ENCODE data around the gene GNRHR.
"Not testable (repeated sequence)": the region's sequence is repeated elsewhere in the genome, so short reads cannot be mapped to it uniquely, and the experiment has no call there.

GNRHR gene, protein sequence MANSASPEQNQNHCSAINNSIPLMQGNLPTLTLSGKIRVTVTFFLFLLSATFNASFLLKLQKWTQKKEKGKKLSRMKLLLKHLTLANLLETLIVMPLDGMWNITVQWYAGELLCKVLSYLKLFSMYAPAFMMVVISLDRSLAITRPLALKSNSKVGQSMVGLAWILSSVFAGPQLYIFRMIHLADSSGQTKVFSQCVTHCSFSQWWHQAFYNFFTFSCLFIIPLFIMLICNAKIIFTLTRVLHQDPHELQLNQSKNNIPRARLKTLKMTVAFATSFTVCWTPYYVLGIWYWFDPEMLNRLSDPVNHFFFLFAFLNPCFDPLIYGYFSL

DNA sequence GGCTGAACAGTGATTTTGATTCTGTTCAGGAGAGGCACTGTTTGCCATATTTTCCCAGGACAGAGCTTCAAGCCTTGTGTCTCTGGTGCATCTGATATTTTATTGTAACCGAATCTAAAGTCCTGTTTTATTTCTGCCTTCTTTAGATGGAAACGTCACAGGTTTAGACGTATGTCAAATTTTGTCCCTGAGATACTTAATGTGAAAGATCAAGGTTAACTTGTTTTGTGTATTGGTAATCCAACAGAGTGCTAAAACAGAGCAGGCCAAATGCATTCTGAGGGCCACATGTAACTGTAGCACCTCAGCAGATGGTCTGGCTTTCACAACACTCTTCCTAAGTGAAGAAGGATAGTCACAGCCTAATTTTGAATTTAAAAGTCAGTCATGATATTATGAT, at the start of gene GNRHR:
Gene GNRHR (minus strand): TSS at position 101 of the 400 bp plus-strand sequence. CDS start 53 bp downstream, at position 48.
- no peak for DNase-seq (ENCODE audit: low spot score)

DNA sequence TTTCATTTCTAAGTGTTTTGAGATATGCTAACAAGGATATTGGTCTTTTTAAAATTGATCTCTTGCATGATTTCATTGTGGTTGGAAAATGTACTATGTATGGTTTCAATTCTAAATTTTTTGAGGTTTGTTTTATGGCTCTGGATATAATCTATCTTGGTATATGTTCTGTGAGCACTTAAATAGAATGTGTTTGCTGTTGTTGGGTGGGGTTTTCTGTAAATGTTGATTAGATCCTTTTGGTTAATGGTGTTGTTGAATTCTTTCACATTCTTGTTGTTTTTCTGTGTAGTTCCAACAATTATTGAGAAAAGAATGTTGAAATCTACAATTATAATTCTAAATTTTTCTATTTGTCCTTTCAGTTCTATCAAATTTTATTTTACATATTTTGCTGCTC, 42.6 kb upstream of the GNRHR start:
- DNase-seq (ENCODE audit: low spot score): no peak

DNA sequence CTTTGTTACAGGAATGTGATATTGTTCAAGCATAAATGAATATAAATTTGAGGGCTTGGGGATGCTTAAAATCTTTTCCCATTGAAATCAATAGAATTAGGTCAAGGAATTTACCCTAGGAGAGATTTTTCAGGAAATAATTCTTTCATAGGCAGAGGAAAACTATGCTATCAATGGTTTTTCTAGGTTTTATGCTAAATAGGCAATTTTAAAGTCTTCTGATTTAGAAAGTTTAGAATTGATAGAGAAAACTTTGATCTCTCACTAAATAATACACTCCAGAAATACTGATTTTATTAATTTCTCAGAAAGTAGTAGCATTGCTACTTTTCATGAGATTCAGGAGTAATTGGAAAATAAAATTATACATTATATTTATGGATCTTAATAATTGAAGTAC, 36.5 kb upstream of the GNRHR start:
- DNase-seq (ENCODE audit: low spot score): no peak

DNA sequence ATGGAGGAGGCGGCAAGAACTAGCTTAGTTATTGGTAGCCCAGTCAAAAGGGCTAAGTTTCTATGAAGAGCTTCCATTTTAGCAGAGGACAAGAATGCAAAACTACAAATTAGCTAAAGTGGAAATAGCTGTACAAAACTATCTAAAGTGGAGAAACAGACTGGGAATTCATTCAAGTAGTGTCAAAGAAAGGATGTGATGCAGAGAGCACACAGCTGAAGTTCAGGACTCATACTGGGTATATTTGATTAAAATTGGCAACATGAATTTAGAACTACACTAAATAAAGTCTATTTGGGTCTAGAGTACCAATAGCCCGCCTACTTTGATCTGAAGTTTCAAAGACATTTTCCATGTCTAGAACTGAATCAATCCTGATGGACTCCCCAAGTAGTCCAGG, 33.1 kb upstream of the GNRHR start:
- DNase-seq (ENCODE audit: low spot score): no peak

DNA sequence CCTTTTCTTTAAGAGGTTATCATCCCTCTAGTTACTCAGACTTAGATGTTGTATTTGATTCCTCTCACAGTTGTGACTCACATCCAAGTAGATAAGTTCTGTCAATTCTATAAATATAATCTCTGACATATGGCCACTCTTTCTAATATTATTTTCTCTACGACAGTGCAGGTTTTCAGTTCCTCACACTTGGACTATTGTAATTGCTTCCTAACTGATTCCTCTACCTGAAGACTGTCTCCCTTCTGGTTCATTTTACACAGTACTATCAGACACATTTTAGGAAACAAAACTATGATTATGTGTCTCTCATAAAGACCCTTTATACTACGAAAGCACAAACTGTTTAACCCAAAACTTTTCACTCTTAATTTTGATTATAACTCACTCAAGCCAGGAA, 31.3 kb upstream of the GNRHR start:
- no peak for DNase-seq (ENCODE audit: low spot score)

DNA sequence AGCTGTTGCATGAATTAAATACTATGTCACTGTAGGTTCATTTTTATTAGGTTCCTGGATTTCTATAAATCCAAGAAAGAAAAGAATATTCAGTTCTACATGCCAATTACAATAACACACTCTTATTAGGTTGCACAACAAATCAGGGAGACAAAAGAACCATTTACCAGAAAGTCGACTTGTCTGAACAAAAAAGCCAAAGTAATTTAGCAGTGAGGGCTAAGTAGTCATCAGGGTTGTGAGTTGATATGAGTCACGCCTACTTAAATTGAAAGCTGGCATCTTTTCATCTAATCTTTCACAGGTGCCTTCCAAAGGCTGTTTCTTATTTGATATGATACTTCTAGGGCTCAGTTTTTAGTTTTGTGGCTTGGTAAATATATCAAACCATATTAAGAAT, 25.4 kb upstream of the GNRHR start:
- DNase-seq (ENCODE audit: low spot score): no peak

DNA sequence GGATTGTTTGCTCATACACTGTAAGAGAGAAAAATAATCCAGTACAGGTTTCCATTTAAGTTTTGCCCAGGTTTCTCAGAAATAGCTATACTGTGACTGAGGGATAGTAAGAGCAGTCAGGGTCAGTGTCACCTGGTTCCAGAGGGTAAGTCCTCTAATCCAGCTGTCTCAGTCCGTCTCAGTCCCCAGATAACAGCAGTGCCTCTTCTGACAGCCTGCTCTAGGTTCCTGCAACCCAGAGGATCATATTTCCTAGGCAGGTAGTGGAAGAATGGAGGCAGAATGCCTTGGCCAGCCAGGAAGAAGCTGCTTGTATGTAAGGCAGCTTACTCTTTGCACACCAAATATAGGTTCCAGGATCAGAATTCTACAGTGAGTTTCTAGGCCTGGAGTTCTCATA, 22.6 kb upstream of the GNRHR start:
- DNase-seq (ENCODE audit: low spot score): peak; percentile 10

DNA sequence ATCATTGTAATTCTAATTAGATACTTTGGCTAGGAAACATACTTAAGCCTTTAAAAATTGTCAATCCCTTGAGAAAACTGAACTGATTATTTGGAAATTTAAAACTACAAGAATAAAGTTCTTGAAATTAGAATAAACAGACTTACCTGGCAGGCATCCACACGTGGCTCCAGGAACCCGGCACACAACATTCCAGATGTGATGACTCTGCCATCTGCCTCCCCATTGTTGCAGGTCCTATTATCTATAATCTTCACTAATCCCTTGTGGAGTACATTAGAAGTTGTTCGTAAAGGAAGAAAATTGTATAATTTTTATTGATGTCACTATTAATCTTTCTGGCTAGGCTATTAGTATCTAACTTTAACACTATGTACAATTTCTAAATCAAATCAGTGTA, 16.2 kb upstream of the GNRHR start:
- no peak for DNase-seq (ENCODE audit: low spot score)

DNA sequence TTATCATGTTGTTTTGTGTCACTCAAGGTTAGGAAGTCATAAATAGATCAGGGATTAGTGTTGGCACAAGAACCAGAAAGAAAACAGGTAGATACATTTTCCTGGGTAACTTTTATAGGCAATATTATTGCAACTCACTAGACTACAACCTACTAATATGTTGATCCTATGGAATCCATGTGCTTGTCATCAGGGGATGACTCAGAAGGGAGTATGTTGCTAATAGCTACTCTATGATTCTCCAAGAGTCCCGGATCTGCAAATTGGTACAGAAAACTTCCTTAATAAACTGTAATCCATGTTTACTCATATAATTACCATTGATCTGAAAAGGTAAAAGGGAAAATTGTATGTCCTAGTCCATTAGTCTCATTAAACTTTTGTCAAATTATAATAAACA, 11.7 kb upstream of the GNRHR start:
- no peak for DNase-seq (ENCODE audit: low spot score)

DNA sequence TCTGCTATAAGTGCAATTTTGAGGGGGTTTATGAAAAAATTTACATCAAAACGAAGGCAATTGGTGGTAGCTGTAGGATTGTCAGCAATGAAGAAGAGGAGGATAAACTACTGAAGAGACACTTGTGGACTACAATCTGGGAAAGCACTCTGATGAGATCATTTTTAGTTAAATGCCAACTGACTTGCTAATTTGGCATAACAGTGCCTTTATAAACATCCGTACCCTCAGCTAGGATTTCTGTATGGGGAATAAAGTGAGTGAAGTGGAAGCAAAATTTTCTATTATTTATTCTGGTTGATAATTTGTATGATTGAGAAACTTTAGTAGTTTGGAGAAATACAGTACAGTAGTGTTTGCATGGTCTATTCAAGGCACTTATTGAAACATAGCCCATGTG, 11.2 kb upstream of the GNRHR start:
- no peak for DNase-seq (ENCODE audit: low spot score)

DNA sequence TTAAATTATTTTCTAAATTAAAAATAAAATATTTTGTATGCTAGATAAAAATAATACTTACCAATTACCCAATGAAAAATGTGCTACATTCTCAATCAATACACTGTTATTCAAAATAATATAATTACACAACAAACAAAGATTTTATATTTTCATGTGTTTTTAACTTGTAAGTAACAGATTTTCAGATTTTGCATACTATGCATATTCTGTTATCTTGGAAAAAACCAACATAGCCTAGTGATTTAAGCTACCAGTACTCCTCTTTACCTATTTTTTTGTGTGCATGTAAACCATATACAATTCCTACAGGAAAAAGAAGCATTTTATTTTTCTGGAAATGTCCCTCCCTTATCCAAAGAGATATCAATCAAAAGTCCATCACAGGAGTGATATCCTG, 10.0 kb upstream of the GNRHR start:
- no peak for DNase-seq (ENCODE audit: low spot score)

DNA sequence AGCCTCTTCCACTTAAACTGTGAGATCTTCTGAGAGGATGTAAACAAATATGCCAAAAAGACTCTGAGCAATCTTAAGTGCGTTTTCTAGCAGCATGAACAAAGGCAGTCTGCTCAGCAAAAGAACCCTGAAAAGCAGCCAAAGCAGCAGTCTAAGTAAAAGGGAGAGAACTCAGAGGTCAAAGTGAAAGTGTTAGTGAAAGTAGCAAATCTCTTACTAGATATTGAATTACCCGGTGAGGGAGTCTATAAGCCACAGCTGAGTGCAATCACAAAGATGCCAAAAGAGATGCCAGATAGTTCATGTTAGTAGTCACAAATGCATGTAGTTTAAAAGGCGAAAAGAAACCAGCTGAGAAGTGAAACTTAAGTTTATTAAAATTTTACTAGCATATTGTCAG, 7.9 kb upstream of the GNRHR start:
- no peak for DNase-seq (ENCODE audit: low spot score)

DNA sequence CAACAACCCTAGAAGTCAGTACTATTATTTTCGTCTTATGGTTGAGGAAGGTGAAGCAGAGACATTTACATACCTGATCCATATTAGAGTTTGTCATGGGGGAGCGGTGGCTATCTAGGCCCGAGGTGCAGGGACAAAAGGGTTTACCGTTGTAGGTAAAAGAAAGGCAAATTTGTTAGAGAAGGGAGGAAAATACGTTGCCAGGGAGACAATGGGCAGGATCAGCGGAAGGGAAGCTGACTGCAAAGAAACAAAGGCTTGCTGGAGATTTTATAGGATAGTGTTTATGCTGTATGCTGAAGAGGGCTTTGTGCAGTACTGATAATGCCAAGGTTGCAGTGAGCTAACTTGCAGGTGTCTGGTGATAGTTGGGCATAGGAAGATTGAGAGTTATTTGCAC, 2.8 kb upstream of the GNRHR start:
- DNase-seq (ENCODE audit: low spot score): not testable (repeated sequence)

DNA sequence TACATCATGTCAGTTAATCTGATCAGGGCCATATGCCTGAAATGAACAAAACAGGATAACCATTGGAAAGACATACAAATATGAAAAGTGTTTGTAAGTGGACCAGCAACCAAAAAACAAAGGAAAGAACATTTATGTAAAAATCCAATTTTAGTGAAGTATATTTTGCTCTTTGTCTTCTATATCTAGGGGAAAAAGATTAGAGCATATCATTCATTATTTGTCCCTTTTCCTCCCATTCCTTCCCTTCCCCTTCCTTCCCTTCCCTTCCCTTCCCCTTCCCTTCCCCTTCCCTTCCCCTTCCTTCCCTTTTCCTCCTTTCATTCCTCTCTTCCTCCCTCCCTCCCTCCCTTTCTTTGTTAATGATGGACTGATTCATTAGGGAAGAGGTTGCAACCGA, 1.8 kb upstream of the GNRHR start:
- DNase-seq (ENCODE audit: low spot score): no peak

DNA sequence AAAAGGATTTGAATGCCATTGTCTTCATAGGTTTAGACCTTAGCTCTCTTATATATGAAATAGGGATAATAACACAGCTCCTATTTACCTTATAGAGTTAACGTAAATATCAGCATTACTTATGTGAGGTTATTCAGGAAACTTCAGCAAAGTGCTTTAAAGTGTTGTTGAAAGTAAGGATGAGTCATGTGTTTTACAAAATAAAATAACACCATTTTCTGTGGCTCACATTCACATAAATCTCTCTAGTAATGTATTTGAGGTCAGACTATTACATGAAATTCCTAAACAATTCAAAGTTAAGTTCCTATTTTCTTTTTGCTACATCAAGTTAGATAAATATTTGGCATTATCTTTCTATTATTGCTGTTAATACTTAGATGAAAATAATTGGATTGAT, 2.9 kb downstream of the GNRHR start:
- no peak for DNase-seq (ENCODE audit: low spot score)

DNA sequence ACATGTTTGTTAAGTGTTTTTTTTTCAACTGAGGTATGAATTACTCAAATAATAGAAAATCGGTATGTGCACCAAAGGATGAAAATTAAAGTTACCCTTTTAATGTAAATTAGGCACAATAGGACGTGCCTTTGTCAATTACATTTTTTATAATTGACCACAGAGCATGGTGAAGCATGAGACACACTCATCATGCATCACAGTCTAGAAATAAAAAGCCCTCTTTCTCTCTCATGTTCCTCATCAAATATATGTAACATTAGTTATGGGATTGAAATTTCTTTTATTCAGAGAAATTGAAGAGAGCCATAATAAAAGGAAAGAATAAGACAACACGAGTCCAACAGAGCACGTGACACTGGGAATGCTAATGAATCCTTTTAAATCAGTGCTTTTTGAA, 3.5 kb downstream of the GNRHR start:
- no peak for DNase-seq (ENCODE audit: low spot score)

DNA sequence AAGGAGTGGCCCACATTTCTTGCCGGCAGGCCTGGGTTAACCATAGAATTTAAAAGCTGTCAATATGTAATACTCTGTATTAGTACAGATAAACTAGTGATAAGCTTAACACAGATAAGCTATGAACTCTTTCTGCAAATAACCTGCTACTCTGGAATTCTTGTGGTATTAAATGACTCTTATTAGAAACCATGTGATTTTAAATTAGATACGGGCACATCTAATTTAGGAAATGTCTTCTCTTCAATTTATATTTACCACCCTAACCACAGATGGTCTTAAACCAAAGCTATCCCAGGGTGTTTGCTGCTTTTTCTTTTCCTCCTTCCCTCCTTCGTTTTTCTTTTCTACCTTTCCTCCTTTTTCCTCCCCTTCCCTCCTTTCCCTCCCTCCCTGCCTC, 4.9 kb downstream of the GNRHR start:
- no peak for DNase-seq (ENCODE audit: low spot score)

DNA sequence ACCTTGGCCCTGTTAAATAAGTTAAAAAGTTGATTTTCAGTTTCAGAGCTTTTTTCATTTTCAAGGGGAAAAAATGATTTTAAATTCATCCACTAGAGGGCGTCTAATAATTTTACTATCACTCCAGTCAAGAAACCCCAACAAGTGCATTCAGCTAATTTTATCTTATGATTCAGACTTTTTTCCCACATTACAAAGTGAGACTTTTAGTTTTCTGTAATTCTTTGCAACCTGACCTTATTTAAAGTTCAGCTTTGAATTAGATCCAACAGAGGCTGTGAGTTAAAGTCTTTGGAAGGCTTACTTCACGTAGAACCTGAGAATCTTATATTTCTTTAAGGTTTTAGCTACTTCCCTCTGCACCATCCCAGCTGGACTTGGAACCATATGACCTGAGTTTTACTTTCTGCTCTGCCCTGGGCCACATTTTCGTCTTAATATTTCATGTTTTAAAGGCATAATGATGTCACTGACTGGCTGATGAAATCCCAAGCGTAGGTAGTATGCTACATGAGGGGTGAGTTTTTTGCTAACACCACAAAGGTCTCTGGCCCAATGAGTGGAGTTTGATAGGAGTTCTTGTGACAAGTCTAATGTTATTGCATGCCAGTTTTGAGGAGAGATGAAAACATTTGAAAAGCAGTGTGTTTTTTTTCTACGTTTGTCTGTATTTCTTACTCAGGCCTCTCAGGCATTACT, 7.2 kb downstream of the GNRHR start:
- DNase-seq (ENCODE audit: low spot score): peak; percentile 2

DNA sequence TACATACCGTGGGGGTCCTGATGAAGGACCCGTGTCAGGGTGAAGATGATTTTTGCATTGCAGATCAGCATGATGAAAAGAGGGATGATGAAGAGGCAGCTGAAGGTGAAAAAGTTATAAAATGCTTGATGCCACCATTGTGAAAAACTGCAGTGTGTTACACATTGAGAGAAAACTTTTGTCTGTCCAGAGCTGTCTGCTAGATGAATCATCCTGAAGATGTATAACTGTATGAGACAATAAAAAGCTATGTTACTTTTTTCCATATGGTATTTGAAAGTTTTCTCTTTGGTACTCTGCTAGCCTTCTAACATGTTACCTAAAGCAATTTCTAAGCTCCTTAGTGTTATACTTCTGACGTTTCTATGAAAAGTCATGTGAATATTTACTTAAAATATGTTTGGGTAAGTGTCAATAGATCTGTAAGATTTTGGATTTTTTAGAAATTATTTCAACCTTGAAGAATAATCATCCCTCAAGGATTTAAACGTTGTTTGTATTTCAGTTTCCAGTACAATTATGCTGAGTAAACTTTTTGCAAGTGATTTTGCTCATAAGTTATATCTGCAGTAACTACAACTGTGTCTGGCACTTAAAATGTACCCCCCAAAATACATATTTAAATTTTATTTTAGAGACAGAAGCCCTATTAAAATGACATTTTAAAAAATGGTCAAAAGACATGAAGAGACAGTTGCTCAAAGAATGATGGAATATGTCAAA, 9.5 kb downstream of the GNRHR start:
- DNase-seq (ENCODE audit: low spot score): no peak

DNA sequence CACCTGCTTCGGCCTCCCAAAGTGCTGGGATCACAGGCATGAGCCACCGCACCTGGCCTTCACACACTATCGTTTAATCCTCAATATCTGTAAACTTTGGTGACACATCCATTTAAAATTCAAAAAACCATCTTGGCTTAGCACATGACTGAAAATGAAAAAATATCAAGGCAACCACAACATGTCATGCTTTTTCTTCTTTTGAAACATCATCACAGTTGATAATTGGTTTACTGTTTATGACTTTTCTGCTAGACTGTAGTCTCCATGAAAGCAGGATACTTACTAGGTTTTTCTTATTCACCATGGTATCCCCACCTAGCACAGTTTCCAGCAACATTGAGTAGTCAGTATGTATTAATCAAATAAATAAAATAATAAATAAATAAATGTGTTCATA, 11.0 kb downstream of the GNRHR start:
- no peak for DNase-seq (ENCODE audit: low spot score)

DNA sequence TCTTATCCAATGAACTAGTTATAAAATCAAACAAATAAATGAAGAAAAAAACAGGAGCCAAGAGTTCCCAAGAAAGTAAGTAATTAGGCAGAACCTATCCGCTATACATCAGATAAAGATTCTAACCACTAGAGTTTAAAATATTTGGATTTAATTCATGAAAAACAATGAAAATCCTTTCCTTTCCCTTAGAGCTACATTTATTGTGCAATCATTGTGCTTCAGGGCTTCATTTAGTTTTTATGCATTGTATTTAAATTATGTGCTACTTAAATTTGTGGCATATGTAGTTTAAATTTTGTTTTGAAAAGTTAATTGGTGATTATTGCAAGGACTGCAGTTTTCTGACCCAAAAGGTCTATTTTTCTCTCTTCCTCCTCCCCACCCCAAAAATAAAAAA, 17.9 kb downstream of the GNRHR start:
- DNase-seq (ENCODE audit: low spot score): no peak

DNA sequence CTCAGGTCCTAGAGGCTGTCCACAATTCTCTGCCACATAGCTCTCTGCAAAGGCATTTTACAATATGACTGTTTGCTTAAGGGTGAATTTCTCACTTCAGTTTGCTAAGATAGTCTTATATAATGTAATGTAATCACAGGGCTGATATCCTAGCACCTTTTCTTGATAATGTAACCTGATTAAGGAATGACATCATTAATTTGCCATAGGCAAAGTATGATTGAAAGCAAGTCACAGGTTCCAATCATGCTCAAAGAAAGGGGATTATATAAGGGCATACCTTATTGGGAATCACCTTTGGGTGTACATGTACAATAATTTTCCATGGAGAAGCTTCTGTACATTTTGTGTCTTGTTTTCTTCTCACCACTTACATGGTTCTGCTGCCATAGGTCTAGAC, 18.9 kb downstream of the GNRHR start:
- no peak for DNase-seq (ENCODE audit: low spot score)

DNA sequence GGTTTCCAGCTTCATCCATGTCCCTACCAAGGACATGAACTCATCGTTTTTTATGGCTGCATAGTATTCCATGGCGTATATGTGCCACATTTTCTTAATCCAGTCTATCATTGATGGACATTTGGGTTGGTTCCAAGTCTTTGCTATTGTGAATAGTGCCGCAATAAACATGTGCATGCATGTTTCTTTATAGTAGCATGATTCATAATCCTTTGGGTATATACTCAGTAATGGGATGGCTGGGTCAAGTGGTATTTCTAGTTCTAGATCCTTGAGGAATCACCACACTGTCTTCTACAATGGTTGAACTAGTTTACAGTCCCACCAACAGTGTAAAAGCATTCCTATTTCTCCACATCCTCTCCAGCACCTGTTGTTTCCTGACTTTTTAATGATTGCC, 23.7 kb downstream of the GNRHR start:
- DNase-seq (ENCODE audit: low spot score): not testable (repeated sequence)
